Brain microvascular endothelial cell (primary cell): ENCODE results near the gene OBI1.

ENCODE experiments used
- DNase-seq: peaks from one replicate; pipeline ENCODE4 v3.0.0-alpha.2; 2020
- H3K27ac ChIP-seq: fragments of 250-450 bp; sonication (Bioruptor Pico); 2 replicates; pipeline ENCODE4 v1.5.1; 2020; ENCODE audit warnings: mild to moderate bottlenecking, moderate library complexity
- H3K27me3 ChIP-seq: fragments of 250-450 bp; sonication (Bioruptor Pico); replicated peaks from 2 replicates; pipeline ENCODE4 v1.5.1; 2020; ENCODE audit warnings: mild to moderate bottlenecking
- H3K36me3 ChIP-seq: fragments of 250-450 bp; sonication (Bioruptor Pico); replicated peaks from 2 replicates; pipeline ENCODE4 v1.5.1; 2020; ENCODE audit warnings: mild to moderate bottlenecking
- H3K4me3 ChIP-seq: 2 replicates; pipeline ENCODE4 v1.5.1; 2011; ENCODE audit warnings: low read depth, mild to moderate bottlenecking, control low read depth, low read length, moderate library complexity
- CTCF ChIP-seq: IDR thresholded peaks from 2 replicates; pipeline ENCODE4 v1.5.1; 2011; ENCODE audit warnings: low read depth, mild to moderate bottlenecking, moderate library complexity, low read length, control low read depth, inconsistent platforms; ENCODE audit errors: missing control alignments
- in situ Hi-C: cut with HindIII; loops from 2 replicates; pipeline ENCODE4 v1.10.0; 2017; ENCODE audit warnings: low sequenced_read_pairs, low pct_ligation_motif_present

Gene OBI1

GRCh38 chr13:78603240-78603957 lies 55.6 kb downstream of the OBI1 start, which contains the start of gene POU4F1:
TSS of gene POU4F1 (minus strand) at chr13:78603552. CDS start at chr13:78603326, 226 bp downstream.
- DNase-seq, result no peak
- Histone ChIP-seq H3K27me3 (peaks cover 92% of the 10 kb centered on the region), H3K36me3 (no peaks in the 10 kb centered on the region), H3K27ac (no peak within 1 kb of the TSS), H3K4me3 (peak within 1 kb of the TSS; percentile 30)
- in situ Hi-C loops, result no loop called here
- no peak for TF ChIP-seq CTCF

GRCh38 chr13:78602561-78603239 lies 56.3 kb downstream of the OBI1 start:
- no peak for DNase-seq
- Histone ChIP-seq H3K4me3 (no peak overlapping the region), H3K27me3 (peaks cover 93% of the 10 kb centered on the region), H3K36me3 (no peaks in the 10 kb centered on the region), H3K27ac (no peak overlapping the region)
- TF ChIP-seq CTCF, result no peak
- in situ Hi-C loops, result no loop called here

- Histone ChIP-seq H3K4me3 (no peak overlapping the region), H3K27ac (no peak overlapping the region), H3K27me3 (peaks cover 93% of the 10 kb centered on the region), H3K36me3 (no peaks in the 10 kb centered on the region)
- DNase-seq, result no peak
- in situ Hi-C loops, result no loop called here
- TF ChIP-seq CTCF, result no peak
These were observed 56.9 kb downstream of the OBI1 start for GRCh38 chr13:78601874-78602560.

GRCh38 chr13:78601124-78601873 lies 57.7 kb downstream of the OBI1 start:
- in situ Hi-C loops, result no loop called here
- Histone ChIP-seq H3K27ac (no peak overlapping the region), H3K36me3 (no peaks in the 10 kb centered on the region), H3K4me3 (no peak overlapping the region), H3K27me3 (peaks cover 93% of the 10 kb centered on the region)
- no peak for DNase-seq
- TF ChIP-seq CTCF, result no peak

GRCh38 chr13:78600280-78600883 lies 58.6 kb downstream of the OBI1 start:
- Histone ChIP-seq H3K4me3 (no peak overlapping the region), H3K27me3 (peaks cover 93% of the 10 kb centered on the region), H3K27ac (no peak overlapping the region), H3K36me3 (no peaks in the 10 kb centered on the region)
- no peak for TF ChIP-seq CTCF
- in situ Hi-C loops, result no loop called here
- DNase-seq, result no peak
